ENCODE results near the gene ARMS2. TPM values are rescaled to one million over a fixed set of nuclear protein-coding genes. Genes with fewer than 3 reads are reported as not detected.

ARMS2 gene
- total RNA-seq, 2 experiments from 2014 or later = not detected

DNA sequence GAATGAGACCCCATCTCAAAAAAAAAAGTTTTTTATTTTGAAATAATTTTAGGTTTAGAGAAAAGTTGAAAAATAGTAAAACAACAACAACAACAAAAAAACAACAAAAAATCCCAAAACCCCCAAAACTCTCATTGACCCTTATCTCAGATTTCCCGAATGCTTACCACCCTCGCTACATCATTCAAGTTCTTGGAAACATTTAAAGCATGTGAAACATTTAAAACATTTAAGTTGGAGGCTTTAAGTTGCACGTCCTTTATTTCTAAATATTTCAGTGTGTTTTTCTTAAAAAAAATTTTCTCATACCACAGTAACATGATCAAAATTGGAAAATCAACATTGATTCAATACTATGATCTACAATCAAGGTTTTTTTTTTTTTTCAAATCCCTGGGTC is 382 bp upstream of the ARMS2 start:
- ChIA-PET CTCF (interaction anchor here (3.1 kb wide), 1 partner anchor 112 kb away, joined by 12 read pairs; no protein-coding TSS in a partner anchor), POLR2A (interaction anchor here (0.6 kb wide), 1 partner anchor 530 kb away, joined by 3 read pairs; no protein-coding TSS in a partner anchor)
- intact Hi-C loops (cut with micrococcal nuclease) = loop anchor here (10.0 kb wide), 1 partner anchor 111 kb away; the partner anchor contains the start of gene DMBT1
- Mint-ChIP-seq H3K27ac (no peak overlapping the region), H3K9me3 (no peaks in the 10 kb centered on the region), H3K4me3 (no peak overlapping the region), H3K36me3 (ENCODE audit: low read depth) (no peaks in the 10 kb centered on the region), H3K4me1 (ENCODE audit: low read depth) (no peaks in the 10 kb centered on the region), H3K27me3 (peaks cover 26% of the 10 kb centered on the region)
- ATAC-seq (no peak), DNase-seq (no peak)
- TF ChIP-seq CTCF (IDR thresholded peaks at IDR 0.05) = no peak

DNA sequence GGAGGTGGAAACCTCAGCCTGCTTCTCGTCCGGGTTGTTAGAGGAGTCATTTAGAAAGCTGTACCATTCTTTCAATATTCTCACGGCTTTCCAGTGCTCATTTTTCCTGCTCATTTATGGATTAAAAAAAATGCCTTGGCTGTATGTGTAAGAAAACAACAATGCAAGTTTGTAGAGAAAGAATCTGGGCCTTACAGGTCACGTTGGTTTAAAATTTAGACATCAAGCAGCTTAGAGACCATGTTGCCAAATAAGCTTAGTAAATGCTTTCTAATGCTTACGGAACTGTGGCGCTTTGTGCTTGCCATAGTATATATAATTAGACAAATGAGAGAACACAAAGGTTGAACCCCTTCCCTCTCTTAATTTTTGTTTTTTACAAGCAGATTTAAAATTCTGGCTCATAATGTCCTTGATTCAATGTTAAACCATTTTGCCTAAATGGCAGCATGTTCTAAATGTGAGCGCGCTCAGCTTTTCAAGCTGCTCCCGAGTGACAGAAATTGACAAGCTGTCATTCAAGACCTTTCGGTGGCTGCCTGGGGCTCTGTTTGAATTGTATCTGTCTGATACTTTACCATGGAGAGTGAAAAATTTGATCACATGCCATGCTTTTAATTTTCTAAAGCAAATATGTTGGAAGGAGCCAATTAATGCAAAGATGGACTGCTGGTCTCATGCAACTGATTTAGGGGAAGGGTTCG is 1.1 kb downstream of the ARMS2 start:
- CTCF ChIA-PET = interaction anchor here (1.2 to 3.1 kb wide), 2 partner anchors 20 to 110 kb away, joined by 4 to 12 read pairs; no protein-coding TSS in a partner anchor

DNA sequence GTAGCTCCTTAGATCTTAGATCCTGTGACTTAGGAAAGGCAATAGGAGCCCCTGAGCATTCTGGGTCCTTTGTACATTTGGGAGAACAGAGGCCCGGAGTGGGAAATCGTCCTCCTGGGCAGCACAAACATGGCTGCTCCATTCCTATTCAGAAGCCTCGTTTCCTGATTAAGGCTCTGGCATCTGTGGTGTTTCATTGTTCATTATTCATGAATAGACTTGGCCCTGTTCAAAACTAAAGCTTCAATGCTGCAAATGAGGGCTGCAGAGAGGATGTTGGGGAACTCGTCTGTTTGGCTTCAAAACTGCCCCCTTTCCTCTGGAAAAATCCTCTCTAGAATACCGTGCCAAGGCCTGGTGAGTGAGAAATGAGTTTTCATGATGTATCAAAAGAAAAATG is 3.5 kb downstream of the ARMS2 start:
- ATAC-seq = no peak
- intact Hi-C loops (cut with micrococcal nuclease) = loop anchor here (10.0 kb wide), 1 partner anchor 107 kb away; the partner anchor contains the start of gene DMBT1
- no peak for TF ChIP-seq CTCF (IDR thresholded peaks at IDR 0.05)
- Mint-ChIP-seq H3K27me3 (peaks cover 44% of the 10 kb centered on the region), H3K9me3 (no peaks in the 10 kb centered on the region), H3K27ac (no peak overlapping the region), H3K36me3 (ENCODE audit: low read depth) (no peaks in the 10 kb centered on the region), H3K4me3 (no peak overlapping the region), H3K4me1 (ENCODE audit: low read depth) (peaks cover 7% of the 10 kb centered on the region)
- POLR2A ChIA-PET = no interaction called here
- CTCF ChIA-PET = interaction anchor here (1.0 to 1.5 kb wide), 2 partner anchors 22 to 108 kb away, joined by 3 to 4 read pairs; no protein-coding TSS in a partner anchor
- DNase-seq = no peak

More for the DNA sequence above, 1.1 kb downstream of the ARMS2 start:
- Mint-ChIP-seq H3K27me3 (peaks cover 37% of the 10 kb centered on the region), H3K9me3 (no peaks in the 10 kb centered on the region), H3K4me3 (no peak overlapping the region), H3K4me1 (ENCODE audit: low read depth) (no peaks in the 10 kb centered on the region), H3K27ac (no peak overlapping the region), H3K36me3 (ENCODE audit: low read depth) (no peaks in the 10 kb centered on the region)
- DNase-seq = no peak
- no peak for ATAC-seq
- POLR2A ChIA-PET = no interaction called here
- no peak for TF ChIP-seq CTCF (IDR thresholded peaks at IDR 0.05)
- intact Hi-C loops (cut with micrococcal nuclease) = loop anchor here (10.0 kb wide), 1 partner anchor 109 kb away; the partner anchor contains the start of gene DMBT1

DNA sequence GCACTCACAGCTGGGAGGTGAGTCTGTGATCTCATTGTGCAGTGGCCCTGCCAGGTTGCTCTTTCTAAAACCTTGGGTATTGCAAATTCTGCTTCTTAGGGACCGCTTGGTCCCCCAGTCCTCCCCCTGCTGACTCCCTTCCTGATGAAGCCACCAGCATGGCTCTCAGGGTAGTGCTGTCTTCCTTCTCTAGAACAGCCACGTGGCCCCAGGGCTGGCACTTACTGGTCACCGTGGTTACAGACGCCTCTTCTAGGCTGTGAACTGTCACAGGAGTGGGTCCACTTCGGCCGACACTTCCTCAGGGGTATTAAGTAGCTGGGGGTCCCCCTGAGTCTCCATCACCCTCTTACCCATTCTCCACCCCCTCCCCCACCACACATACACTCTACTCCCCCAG is 4.2 kb downstream of the ARMS2 start:
- intact Hi-C loops (cut with micrococcal nuclease) = loop anchor here (10.0 kb wide), 1 partner anchor 106 kb away; the partner anchor contains the start of gene DMBT1
- DNase-seq (no peak), ATAC-seq (no peak)
- Mint-ChIP-seq H3K27me3 (peaks cover 51% of the 10 kb centered on the region), H3K27ac (no peak overlapping the region), H3K4me1 (ENCODE audit: low read depth) (peaks cover 7% of the 10 kb centered on the region), H3K4me3 (no peak overlapping the region), H3K9me3 (no peaks in the 10 kb centered on the region), H3K36me3 (ENCODE audit: low read depth) (no peaks in the 10 kb centered on the region)
- CTCF ChIA-PET = no interaction called here
- POLR2A ChIA-PET = no interaction called here
- TF ChIP-seq CTCF (IDR thresholded peaks at IDR 0.05) = no peak

Data from activated CD8-positive, alpha-beta T cell treated with anti-CD3 and anti-CD28 coated beads for 36 hours (primary cell).